Measurements from ENCODE around the gene PRPF40A. TPM values are rescaled to one million over a fixed set of nuclear protein-coding genes. Genes with fewer than 3 reads are reported as not detected.

PRPF40A gene
- total RNA-seq, 1 donor from 2014 or later = 33.8 TPM

GRCh38 chr2:152635635-152636298 lies 81.5 kb downstream of the PRPF40A start:
- peak; percentile 17 for DNase-seq
- Histone ChIP-seq H3K27ac (replicated peaks) (no peak overlapping the region), H3K4me3 (no peak overlapping the region), H3K9me3 (replicated peaks) (no peaks in the 10 kb centered on the region), H3K4me1 (no peaks in the 10 kb centered on the region), H3K36me3 (peaks cover 50% of the 10 kb centered on the region), H3K27me3 (ENCODE audit: low read depth) (no peaks in the 10 kb centered on the region)
- TF ChIP-seq, protein P1, sequence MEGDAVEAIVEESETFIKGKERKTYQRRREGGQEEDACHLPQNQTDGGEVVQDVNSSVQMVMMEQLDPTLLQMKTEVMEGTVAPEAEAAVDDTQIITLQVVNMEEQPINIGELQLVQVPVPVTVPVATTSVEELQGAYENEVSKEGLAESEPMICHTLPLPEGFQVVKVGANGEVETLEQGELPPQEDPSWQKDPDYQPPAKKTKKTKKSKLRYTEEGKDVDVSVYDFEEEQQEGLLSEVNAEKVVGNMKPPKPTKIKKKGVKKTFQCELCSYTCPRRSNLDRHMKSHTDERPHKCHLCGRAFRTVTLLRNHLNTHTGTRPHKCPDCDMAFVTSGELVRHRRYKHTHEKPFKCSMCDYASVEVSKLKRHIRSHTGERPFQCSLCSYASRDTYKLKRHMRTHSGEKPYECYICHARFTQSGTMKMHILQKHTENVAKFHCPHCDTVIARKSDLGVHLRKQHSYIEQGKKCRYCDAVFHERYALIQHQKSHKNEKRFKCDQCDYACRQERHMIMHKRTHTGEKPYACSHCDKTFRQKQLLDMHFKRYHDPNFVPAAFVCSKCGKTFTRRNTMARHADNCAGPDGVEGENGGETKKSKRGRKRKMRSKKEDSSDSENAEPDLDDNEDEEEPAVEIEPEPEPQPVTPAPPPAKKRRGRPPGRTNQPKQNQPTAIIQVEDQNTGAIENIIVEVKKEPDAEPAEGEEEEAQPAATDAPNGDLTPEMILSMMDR (IDR thresholded peaks at IDR 0.05; ENCODE audit: borderline replicate concordance) = peak; percentile 86
- intact Hi-C loops (cut with micrococcal nuclease) = no loop called here

- no peak overlapping the region for H3K27ac ChIP-seq (replicated peaks)
- no peaks in the 10 kb centered on the region for H3K27me3 ChIP-seq (ENCODE audit: low read depth)
- H3K36me3 ChIP-seq = peaks cover 59% of the 10 kb centered on the region
- TF ChIP-seq, protein P1 (IDR thresholded peaks at IDR 0.05; ENCODE audit: borderline replicate concordance) = no peak
- no peaks in the 10 kb centered on the region for H3K4me1 ChIP-seq
- no peaks in the 10 kb centered on the region for H3K9me3 ChIP-seq (replicated peaks)
- intact Hi-C loops (cut with micrococcal nuclease) = no loop called here
- no peak overlapping the region for H3K4me3 ChIP-seq
- no peak for DNase-seq
Measured at GRCh38 chr2:152632736-152633135, 84.5 kb downstream of the PRPF40A start.

- intact Hi-C loops (cut with micrococcal nuclease) = no loop called here
- Histone ChIP-seq H3K27me3 (ENCODE audit: low read depth) (no peaks in the 10 kb centered on the region), H3K27ac (replicated peaks) (no peak overlapping the region), H3K9me3 (replicated peaks) (no peaks in the 10 kb centered on the region), H3K4me3 (no peak overlapping the region), H3K36me3 (peaks cover 44% of the 10 kb centered on the region), H3K4me1 (no peaks in the 10 kb centered on the region)
- TF ChIP-seq, protein P1 (IDR thresholded peaks at IDR 0.05; ENCODE audit: borderline replicate concordance) = no peak
- DNase-seq = no peak
Measured at GRCh38 chr2:152630466-152630865, 86.8 kb downstream of the PRPF40A start.

- TF ChIP-seq, protein P1 (IDR thresholded peaks at IDR 0.05; ENCODE audit: borderline replicate concordance) = no peak
- DNase-seq = no peak
- Histone ChIP-seq H3K9me3 (replicated peaks) (no peaks in the 10 kb centered on the region), H3K27ac (replicated peaks) (no peak overlapping the region), H3K27me3 (ENCODE audit: low read depth) (no peaks in the 10 kb centered on the region), H3K4me1 (no peaks in the 10 kb centered on the region), H3K36me3 (peaks cover 44% of the 10 kb centered on the region), H3K4me3 (no peak overlapping the region)
- intact Hi-C loops (cut with micrococcal nuclease) = loop anchor here (5.0 to 10.0 kb wide), 2 partner anchors 437 to 594 kb away; no protein-coding TSS in a partner anchor
Measured at GRCh38 chr2:152629202-152629601, 88.1 kb downstream of the PRPF40A start.

GRCh38 chr2:152627351-152627957 lies 89.8 kb downstream of the PRPF40A start:
- no peaks in the 10 kb centered on the region for H3K27me3 ChIP-seq (ENCODE audit: low read depth)
- no peaks in the 10 kb centered on the region for H3K9me3 ChIP-seq (replicated peaks)
- H3K27ac ChIP-seq (replicated peaks) = no peak overlapping the region
- H3K4me3 ChIP-seq = no peak overlapping the region
- intact Hi-C loops (cut with micrococcal nuclease) = loop anchor here (5.0 to 10.0 kb wide), 2 partner anchors 435 to 593 kb away; no protein-coding TSS in a partner anchor
- no peaks in the 10 kb centered on the region for H3K4me1 ChIP-seq
- H3K36me3 ChIP-seq = peaks cover 40% of the 10 kb centered on the region
- TF ChIP-seq, protein P1 (IDR thresholded peaks at IDR 0.05; ENCODE audit: borderline replicate concordance) = peak; percentile 73
- no peak for DNase-seq

Data from left ventricle myocardium inferior (tissue), 1 donor.